Stimulated activated CD8-positive, alpha-beta memory T cell treated with anti-CD3 and anti-CD28 coated beads, Interleukin-15, amount 100 ng/mL, for 4 hours (primary cell): ENCODE data around the gene METAP1D.
A peak's percentile ranks its signal among the peaks of the same experiment; 100 is the strongest.
"Not testable (repeated sequence)": the region's sequence is repeated elsewhere in the genome, so short reads cannot be mapped to it uniquely, and the experiment has no call there.

Source experiments
- DNase-seq, 2 donors: peaks; one replicate each; pipeline ENCODE4 v3.0.0-alpha.2; 2020; ENCODE audit warnings: low read depth in 2 of 2

The METAP1D gene

DNA sequence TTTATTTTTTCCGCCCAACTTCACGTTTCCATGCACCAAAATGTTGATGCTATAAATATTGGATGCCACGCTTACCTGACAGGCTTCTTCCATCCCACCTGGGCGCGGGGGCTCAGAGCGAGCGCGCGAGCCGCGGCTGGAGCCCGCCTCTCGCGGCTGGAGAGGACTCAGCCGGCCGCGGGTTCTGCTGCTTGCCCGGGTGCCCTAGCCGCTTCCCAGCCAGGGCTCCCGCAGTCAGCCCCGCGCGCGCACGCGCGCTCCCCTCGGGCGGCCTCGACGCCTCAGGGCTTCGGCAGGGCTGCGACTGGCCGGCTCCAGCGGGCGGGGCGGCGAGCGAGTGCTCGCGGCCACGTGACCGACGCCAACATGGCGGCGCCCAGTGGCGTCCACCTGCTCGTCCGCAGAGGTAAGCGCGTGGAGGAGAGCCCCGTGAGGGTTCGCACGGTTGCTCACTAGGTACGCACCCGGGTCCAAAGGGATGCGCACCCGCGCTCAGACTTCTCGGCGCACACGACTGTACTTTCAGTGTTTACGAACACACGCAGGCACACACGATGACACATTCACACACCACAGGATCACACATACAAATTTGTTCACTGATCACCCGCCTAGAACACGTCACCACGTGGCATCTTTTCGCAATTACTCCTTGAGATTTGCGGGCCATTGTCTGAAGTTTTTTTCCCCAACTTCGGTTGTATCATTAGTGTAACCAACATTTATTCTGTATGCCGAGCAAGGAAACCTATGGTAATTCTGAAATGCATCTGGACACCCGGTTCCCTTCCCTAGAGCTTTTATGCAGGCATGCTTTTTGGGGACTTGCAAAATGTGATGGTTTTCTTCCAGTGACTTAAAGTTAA lies at the start of gene METAP1D:
METAP1D (plus strand) TSS at position 350 of the 866 bp plus-strand sequence; CDS start at position 367, 17 bp downstream.
- DNase-seq, result peak; percentile 79 to 80

DNA sequence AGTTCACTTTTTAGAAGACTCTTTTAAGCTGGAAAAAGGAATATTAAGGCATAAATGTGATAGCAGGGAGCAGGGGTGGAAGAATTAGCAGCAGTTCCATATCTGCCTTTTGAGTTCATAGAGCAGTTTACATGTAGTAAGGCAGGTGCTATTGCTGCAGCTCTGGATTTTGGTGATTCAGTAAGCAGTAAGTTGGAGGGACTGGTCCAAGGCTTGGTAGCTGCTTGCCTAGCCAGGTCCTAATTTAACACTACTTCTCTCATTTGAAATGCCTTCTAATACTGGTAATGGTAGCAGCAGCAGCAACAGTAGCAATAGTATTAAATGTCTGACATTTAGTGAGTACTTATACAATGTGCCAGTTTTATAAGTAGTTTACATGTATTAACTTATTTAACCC lies 47.5 kb upstream of the METAP1D start:
- DNase-seq, result no peak

DNA sequence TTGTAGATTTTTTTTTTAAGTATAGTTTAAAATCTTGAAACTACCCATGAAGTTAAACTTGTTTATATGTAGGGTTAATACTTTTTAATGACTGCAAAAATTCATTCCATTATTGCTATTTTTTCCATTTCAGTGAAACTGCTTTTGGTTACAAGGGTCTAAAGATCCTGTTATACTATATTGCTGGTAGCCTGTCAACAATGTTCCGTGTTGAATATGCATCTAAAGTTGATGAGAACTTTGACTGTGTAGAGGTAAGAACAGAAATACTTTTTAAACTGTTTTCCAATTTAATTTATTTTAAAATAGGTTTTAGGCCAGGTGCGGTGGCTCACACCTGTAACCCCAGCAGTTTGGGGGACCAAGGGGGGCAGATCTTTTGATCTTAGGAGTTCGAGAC lies 47.0 kb upstream of the METAP1D start:
- DNase-seq, result no peak

DNA sequence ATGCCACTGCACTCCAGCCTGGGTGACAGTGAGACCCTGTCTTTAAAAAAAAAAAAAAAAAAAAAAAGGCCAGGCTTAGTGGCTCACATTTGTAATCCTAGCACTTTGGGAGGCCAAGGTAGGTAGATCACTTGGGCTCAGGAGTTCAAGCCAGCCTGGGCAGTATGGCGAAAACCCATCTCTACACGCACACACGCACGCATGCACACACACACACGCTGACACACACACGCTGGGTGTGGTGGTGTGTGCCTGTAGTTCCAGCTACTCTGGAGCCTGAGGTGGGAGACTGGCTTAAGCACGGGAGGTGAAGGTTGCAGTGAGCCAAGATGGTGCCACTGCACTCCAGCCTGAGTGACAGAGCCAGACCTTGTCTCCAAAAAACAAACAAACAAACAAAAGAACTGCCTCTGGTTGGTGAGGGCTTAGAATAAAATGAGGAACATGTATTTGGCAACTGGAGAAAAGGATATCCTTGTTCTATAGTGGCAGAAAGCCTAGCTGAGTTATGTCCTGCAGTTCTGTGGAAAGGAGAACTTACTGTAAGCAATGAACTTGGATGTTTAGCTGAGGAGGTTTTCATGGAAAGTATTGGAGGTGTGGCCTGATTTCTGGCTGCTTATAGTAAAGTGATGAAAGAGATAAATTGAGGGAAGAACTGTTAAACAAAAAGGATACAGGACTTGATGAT lies 43.5 kb upstream of the METAP1D start:
- DNase-seq, result no peak

DNA sequence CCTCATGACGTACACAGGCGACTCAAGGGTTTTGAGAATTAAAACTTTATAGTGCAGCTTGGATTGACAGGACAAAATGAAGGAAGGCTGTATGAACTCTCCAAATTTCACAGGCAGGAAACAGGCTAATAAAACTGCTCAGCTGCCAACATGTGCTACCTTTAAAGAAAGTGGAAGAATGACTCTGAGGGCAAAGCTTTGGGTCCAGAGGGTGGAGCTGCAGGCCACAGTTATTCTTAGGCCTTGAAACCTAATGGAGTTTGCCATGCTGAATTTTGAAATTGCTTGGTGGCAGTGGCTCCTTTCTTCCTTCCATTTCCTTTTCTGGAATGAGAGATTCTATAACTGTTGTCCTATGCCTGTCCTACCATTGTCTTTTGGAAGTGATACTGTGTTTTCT lies 42.7 kb upstream of the METAP1D start:
- DNase-seq, result no peak

DNA sequence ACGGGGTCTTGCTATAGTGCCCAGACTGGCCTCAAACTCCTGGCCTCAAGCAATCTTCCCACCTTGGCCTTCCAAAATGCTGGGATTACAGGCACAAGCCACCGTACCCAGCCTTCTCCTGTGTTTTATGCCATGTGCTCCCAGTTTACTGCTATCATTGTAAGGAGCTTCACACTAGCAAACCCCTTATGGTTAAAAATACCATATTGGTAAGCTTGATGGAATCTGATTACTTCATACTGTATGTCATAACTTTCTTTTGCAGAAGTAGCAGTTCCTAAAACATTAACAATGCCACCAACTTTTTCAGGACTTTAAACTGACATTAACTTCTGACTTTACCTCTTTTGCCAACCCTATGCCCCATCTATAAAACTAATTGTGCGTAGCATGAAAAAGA lies 41.3 kb upstream of the METAP1D start:
- no peak for DNase-seq

DNA sequence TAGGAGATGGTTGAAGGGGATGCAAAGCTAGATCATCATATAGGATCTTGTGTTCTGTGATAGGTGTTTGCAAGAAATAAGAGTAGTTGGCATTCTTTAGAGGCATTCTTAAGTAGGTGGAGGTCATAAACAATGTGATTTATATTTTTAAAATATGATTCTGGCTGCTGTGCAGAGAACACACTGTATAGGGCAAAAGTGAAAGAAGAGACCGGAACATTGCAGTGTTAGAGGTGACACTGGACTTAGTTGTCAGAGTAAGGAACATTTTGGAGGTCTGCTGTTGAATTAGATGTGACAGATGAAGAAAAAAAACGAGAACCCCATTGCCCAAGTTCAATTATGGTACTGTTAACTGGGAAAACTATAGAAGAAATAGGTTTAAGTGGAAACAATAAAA lies 39.8 kb upstream of the METAP1D start:
- no peak for DNase-seq

DNA sequence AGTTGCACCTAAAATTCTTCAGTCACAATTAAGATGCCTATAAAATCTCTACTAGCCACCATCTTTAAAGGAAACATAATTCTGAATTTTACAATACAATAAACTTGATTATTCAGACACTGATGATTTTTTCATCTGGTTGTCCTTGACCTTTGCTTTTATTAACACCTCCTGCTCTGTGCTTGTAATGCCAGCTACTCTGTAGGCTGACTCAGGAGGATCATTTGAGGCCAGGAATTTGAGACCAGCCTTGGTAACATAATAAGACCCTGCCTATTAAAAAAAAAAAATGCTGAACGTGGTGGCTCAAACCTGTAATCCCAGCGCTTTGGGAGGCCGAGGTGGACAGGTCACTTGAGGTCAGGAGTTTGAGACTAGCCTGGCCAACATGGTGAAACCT lies 39.2 kb upstream of the METAP1D start:
- DNase-seq, result no peak

DNA sequence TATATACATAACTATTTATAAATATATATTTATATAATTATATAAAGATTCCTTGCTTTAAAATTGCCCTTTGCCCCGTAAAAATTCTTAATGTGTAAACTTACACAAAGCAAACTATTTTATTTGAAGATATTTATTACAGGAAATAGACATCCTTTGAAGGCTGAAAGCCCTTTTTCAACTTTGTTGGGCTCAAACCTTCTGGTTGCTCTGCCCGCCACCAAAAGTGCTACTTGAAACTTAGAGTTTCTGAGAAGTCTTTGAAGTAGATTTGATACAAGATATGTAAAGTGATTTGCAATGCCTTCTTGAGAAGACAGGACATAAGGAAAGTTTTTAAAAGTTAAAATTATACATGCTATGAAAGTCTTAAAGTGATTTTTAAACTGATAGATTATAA lies 36.6 kb upstream of the METAP1D start:
- DNase-seq, result no peak

DNA sequence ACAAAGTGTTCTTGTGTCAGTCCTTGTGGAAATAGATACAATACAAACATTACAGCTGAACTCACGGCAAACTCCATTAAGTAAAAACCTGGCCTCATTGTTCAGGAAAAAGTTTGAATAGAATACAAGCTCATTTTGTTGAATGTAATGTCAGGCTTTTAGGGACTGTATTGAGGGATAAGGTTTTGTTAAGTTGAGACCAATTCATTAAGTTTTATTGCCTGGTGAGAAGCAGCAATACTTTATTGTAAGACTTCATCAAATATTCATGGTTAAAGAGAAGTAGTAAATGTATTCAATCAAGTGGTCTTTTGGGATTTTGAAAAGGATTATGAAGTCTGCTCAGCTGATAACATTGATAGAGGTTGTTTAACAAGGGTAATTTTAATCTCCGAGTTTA lies 35.4 kb upstream of the METAP1D start:
- DNase-seq, result no peak

DNA sequence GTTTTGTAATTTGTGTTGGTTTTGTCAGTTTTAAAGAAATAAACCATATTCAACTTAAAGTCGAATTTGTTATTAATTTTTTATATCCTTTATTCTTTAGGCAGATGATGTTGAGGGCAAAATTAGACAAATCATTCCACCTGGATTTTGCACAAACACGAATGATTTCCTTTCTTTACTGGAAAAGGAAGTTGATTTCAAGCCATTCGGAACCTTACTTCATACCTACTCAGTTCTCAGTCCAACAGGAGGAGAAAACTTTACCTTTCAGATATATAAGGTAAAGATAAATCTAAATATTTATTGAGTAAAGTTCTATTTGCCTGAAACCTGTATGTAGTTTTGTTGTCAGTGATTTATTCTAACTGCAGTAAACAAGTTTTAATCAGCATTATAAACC lies 34.5 kb upstream of the METAP1D start:
- DNase-seq, result no peak

DNA sequence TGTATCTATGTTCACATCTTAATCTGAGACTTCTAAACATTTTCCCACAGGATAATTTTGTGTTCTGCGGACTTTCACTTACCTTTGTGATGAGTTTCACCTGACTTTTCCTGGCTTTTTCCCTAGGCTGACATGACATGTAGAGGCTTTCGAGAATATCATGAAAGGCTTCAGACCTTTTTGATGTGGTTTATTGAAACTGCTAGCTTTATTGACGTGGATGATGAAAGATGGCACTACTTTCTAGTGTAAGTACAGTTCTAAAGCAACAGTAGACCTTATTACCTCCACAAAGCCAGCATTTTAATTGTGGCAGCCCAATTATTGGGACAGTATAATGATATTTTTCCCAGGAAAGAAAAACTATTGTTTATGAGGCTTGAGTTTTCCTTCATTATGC lies 34.1 kb upstream of the METAP1D start:
- DNase-seq, result no peak

DNA sequence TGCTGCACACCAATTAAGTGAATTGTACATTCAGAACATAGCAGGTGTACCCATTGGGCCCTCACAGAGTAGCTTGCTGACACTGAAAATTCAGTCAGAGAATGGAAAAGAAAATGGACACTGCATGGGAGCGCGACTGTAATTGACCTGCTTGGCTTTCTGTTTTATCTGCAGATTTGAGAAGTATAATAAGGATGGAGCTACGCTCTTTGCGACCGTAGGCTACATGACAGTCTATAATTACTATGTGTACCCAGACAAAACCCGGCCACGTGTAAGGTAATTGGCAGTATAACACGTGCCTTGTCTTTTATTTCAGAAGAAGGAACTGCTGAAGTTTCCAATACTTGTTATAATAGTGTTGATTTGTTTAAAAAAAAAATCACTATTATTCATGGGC lies 33.5 kb upstream of the METAP1D start:
- DNase-seq, result no peak

DNA sequence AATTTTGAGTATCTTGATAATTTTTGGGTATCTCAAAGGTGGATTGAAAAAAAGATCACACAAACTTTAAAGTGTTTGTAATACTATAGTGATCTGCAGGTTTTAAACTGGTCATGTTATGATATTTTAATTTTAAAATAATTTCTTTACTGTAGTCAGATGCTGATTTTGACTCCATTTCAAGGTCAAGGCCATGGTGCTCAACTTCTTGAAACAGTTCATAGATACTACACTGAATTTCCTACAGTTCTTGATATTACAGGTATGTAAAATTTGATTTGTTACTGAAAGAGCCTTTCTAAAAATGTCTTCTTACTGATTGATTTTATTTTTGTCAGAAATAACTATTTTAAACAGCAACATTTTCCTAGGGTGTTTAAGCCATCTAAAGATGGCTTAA lies 33.1 kb upstream of the METAP1D start:
- DNase-seq, result no peak

DNA sequence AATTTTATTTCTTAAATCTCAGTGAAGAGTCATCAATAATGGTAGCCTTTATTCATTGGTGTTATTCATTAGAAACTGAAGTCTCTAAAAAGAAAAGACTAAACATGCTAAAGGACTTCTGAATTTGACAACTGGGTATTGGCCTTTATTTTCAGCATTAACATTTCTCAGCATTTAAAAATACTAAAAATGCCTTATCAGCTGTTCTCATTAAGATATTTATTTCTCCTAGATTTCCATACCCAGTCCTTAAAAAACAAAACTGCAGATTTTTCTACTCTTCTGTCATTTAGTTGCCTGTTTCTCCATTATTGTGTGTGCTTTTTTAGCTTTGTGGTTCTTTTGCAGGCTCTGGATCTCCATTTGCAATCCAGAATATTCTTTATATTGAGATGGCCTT lies 31.2 kb upstream of the METAP1D start:
- no peak for DNase-seq

DNA sequence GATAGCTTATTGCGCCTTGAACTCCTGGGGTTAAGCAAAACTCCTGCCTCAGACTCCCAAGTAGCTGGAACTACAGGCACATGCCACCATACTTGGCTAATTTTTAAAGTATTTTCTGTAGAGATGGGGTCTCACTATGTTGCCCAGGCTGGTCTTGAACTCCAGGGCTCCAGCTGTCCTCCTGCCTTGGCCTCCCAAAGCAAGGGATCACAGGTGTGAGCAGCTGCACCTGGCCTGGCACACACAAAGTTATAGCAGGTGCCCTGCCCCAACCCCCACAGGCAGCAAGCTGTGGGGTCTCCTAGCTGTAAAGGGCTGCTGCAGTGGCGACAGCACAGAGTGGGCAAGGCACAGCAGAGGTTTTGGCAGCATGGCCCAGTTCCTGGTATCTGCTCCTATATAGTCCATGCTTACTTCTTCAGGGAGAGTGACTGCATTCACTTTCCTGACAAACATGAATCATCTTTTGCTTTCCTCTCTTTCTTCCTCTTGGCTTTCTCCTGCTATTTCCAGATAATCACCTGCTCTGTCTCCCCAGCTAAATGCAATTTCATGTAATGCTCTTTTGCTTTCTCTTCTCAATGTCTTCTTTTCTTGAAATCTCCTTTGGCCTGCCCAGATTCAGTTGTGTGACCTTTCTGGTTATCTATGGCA lies 27.3 kb upstream of the METAP1D start:
- no peak for DNase-seq

DNA sequence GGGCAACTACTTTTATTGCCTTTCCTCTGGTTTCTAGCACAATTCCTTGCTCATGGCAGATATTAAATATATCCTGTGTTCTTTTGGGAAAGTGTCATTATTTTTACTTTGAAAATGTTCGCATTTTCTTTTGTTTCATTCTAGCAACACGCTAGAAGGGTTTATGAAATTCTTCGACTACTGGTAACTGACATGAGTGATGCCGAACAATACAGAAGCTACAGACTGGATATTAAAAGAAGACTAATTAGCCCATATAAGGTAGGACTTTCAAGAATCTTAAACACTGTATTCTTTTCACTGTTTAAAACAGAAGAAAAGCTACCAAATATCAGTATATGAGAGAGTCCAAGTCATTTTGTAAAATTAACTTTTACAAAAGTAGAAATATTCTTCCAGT lies 20.6 kb upstream of the METAP1D start:
- DNase-seq, result no peak

DNA sequence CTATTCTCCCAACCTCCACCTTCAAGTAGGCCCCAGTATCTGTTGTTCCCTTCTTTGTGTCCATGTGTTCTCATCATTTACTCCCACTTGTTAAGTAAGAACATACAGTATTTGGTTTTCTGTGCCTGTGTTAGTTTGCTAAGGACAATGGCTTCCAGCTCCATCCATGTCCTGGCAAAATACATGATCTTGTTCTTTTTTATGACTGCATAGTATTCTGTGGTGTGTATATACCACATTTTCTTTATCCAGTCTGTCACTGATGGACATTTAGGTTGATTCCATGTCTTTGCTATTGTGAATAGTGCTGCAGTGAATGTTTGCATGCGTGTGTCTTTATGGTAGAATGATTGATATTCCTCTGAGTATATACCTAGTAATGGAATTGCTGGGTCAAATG lies 15.8 kb upstream of the METAP1D start:
- not testable (repeated sequence) for DNase-seq

DNA sequence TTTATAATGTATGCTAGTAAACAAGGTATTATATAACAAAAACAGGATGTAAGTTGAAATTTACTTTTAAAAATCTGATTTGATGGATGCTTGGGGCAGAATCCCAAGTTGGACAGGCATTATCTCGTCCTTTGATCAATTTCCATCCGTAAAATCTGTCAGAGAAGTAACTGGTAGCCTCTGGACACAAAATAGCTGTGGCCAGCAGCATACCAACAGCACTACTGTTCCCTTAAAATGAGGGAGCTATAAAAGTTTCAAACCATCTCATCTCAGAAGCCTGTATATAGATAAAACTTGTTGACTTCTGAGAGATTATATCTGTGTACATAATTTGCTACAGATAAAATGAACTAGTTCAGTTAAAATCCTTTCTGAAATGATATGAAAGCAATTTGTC lies 14.7 kb upstream of the METAP1D start:
- DNase-seq, result no peak

DNA sequence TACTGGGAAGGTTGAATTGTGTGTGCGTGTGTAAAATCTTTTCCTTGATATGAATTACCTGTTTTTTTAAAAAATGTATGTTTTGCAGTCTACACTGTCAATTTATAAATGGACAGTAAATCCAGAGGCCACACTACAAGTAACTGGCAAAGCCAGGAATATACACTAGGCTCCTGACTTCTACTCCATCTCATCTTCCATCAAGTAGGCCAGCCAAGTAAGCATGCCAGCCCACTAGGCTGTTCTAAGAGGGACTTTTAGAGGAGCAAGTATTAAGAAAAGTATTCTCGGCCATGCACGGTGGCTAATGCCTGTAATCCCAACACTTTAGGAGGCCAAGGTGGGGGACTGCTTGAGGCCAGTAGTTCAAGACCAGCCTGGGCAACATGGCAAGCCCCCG lies 13.0 kb upstream of the METAP1D start:
- DNase-seq, result no peak

DNA sequence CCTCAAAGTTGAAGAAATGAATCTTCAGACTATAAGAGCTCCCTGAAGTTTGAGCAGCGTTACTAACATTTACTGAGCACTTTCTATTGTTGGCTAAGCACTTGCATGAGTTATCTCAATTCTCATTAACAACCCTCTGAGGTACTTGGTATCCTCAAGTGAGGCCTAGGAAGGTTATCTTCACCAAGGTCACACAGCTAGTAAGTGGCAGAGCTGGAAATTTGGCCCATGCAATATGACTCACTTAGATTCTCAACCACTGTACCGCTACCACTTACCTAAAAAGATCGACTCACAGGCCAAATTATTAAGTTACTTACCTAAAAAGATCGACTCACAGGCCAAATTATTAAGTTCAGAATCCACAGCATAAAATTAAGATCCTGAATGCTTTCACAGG lies 8.7 kb upstream of the METAP1D start:
- no peak for DNase-seq

DNA sequence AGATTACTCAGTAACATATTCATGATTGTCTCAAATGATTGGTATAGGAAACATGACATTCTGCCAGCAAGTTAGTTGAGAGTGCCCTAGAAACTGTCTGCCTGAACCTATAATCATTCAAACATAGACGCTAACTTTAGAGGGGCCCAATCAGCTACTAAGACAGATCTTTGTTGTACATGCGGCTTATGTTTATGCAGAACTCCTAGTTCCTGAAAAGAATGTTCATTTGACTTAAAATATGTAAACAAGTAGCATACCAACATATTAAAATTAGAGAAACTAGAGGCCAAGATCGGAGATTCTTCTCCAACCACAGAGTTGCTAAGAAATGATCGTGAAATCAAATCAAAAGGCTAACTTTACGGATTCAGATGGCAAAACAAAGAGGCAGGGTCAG lies 4.2 kb upstream of the METAP1D start:
- no peak for DNase-seq

DNA sequence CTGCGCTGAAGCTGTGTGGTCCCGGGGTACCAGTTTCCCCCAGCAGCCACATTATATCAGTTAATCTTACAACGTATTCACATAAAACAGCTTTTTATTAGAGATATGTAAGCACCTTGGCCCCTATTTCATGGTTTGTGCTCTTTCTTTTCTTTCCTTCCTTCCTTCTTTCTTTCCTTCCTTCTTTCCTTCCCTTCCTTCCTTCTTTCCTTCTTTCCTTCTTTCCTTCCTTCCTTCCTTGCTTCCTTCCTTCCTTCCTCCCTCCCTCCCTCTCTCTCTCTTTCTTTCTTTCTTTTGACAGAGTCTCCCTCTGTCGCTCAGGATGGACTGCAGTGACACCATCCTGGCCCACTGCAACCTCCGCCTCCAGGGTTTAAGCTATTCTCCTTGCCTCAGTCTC lies 3.7 kb upstream of the METAP1D start:
- no peak for DNase-seq
